ENCODE measurements around the gene CYP2W1. TPM values are rescaled to one million over a fixed set of nuclear protein-coding genes. Genes with fewer than 3 reads are reported as not detected.

The CYP2W1 gene
- total and polyA plus RNA-seq, 2 donors (not counting 3 experiments of a cell fraction or from before 2014, with no cell fraction given) = not detected

- no peak for TF ChIP-seq MYC (IDR thresholded peaks at IDR 0.05; ENCODE audit: low read depth, low read length)
- intact Hi-C loops (cut with micrococcal nuclease) (loop anchor here (1.0 kb wide), 1 partner anchor 37 kb away; no protein-coding TSS in a partner anchor), dilution Hi-C loops (cut with MboI; ENCODE audit: extremely low pct_ligation_motif_present, low sequenced_read_pairs) (no loop called here)
- ChIA-PET CTCF (interaction anchor here (0.9 kb wide), 1 partner anchor 36 kb away, joined by 5 read pairs; no protein-coding TSS in a partner anchor), POLR2A (interaction anchor here (0.7 kb wide), 1 partner anchor 11 kb away, joined by 3 read pairs; no protein-coding TSS in a partner anchor)
- H3K79me2 ChIP-seq (ENCODE audit: control insufficient read depth, insufficient read depth, low read length) = peaks cover 15% of the 10 kb centered on the region
- H2AFZ ChIP-seq (ENCODE audit: low read depth, low read length) = no peak overlapping the region
- H3K4me3 ChIP-seq (replicated peaks in 1 of 3; ENCODE audit: insufficient read depth in 1 of 3, low read depth in 1 of 3, low read length in 3 of 3) = no peak overlapping the region
- no peaks in the 10 kb centered on the region for H3K27me3 ChIP-seq (ENCODE audit: control insufficient read depth in 2 of 2, insufficient read depth in 2 of 2, low read length in 2 of 2)
- H3K9ac ChIP-seq (replicated peaks; ENCODE audit: extremely low read depth, insufficient read depth, low read length) = no peak overlapping the region
- H3K27ac ChIP-seq (ENCODE audit: insufficient read depth, low read depth, low read length) = no peak overlapping the region
- no peaks in the 10 kb centered on the region for H3K9me1 ChIP-seq (replicated peaks; ENCODE audit: control insufficient read depth, extremely low read depth, insufficient read depth, low read length)
- no peaks in the 10 kb centered on the region for H3K9me3 ChIP-seq (replicated peaks; ENCODE audit: control insufficient read depth, insufficient read depth, low read length)
- peaks cover 0 to 7% of the 10 kb centered on the region in 2 experiments for H3K36me3 ChIP-seq (ENCODE audit: control insufficient read depth in 2 of 2, extremely low read depth in 1 of 2, insufficient read depth in 2 of 2, low read length in 2 of 2)
- FAIRE-seq (no peak), DNase-seq (ENCODE audit: low read depth, low spot score) (no peak)
- H3K4me2 ChIP-seq (ENCODE audit: insufficient read depth, low read length) = no peak overlapping the region
- no peaks in the 10 kb centered on the region for H4K20me1 ChIP-seq (replicated peaks; ENCODE audit: control insufficient read depth, extremely low read depth, insufficient read depth, low read length)
- H3K4me1 ChIP-seq (ENCODE audit: control insufficient read depth, extremely low read depth, insufficient read depth, low read length) = peaks cover 8% of the 10 kb centered on the region
- BruUV-seq (replicated peaks) = no TSS peak
Observed at GRCh38 chr7:1029637-1030443, 46.9 kb downstream of the CYP2W1 start.

- TF ChIP-seq CTCF (IDR thresholded peaks at IDR 0.05; ENCODE audit: extremely low read depth in 1 of 2, insufficient read depth in 1 of 2, low read depth in 1 of 2, low read length in 2 of 2) (no peak), JUN (IDR thresholded peaks at IDR 0.05; ENCODE audit: borderline replicate concordance, insufficient read depth, insufficient read length, low read depth) (no peak), MYC (IDR thresholded peaks at IDR 0.05; ENCODE audit: low read depth, low read length) (no peak), POLR2A (IDR thresholded peaks at IDR 0.05; ENCODE audit: low read depth, low read length) (no peak), MAX (IDR thresholded peaks at IDR 0.05; ENCODE audit: insufficient read depth, insufficient read length) (no peak), FOS (IDR thresholded peaks at IDR 0.05; ENCODE audit: borderline replicate concordance, insufficient read depth, low read length) (no peak), GATA2 (IDR thresholded peaks at IDR 0.05; ENCODE audit: insufficient read depth, insufficient read length, low read depth, low read length) (no peak), POLR2AphosphoS5 (IDR thresholded peaks at IDR 0.05; ENCODE audit: insufficient read depth, low read depth, low read length) (no peak), EZH2 (IDR thresholded peaks at IDR 0.05; ENCODE audit: borderline replicate concordance, low read depth, low read length, severe bottlenecking) (no peak)
- POLR2A ChIA-PET = no interaction called here
- peaks cover 11% of the 10 kb centered on the region for H3K79me2 ChIP-seq (ENCODE audit: control insufficient read depth, insufficient read depth, low read length)
- H3K27ac ChIP-seq (ENCODE audit: insufficient read depth, low read depth, low read length) = no peak overlapping the region
- no peak overlapping the region for H2AFZ ChIP-seq (ENCODE audit: low read depth, low read length)
- peaks cover 0 to 7% of the 10 kb centered on the region in 2 experiments for H3K36me3 ChIP-seq (ENCODE audit: control insufficient read depth in 2 of 2, extremely low read depth in 1 of 2, insufficient read depth in 2 of 2, low read length in 2 of 2)
- no peaks in the 10 kb centered on the region for H4K20me1 ChIP-seq (replicated peaks; ENCODE audit: control insufficient read depth, extremely low read depth, insufficient read depth, low read length)
- H3K9me1 ChIP-seq (replicated peaks; ENCODE audit: control insufficient read depth, extremely low read depth, insufficient read depth, low read length) = no peaks in the 10 kb centered on the region
- H3K4me3 ChIP-seq (replicated peaks in 1 of 3; ENCODE audit: insufficient read depth in 1 of 3, low read depth in 1 of 3, low read length in 3 of 3) = no peak overlapping the region
- H3K4me2 ChIP-seq (ENCODE audit: insufficient read depth, low read length) = no peak overlapping the region
- CTCF ChIA-PET = no interaction called here
- FAIRE-seq (no peak), DNase-seq (ENCODE audit: low read depth, low spot score) (no peak)
- intact Hi-C loops (cut with micrococcal nuclease) (no loop called here), dilution Hi-C loops (cut with MboI; ENCODE audit: extremely low pct_ligation_motif_present, low sequenced_read_pairs) (no loop called here)
- no peak overlapping the region for H3K9ac ChIP-seq (replicated peaks; ENCODE audit: extremely low read depth, insufficient read depth, low read length)
- no peaks in the 10 kb centered on the region for H3K9me3 ChIP-seq (replicated peaks; ENCODE audit: control insufficient read depth, insufficient read depth, low read length)
- no peaks in the 10 kb centered on the region for H3K27me3 ChIP-seq (ENCODE audit: control insufficient read depth in 2 of 2, insufficient read depth in 2 of 2, low read length in 2 of 2)
- peaks cover 8% of the 10 kb centered on the region for H3K4me1 ChIP-seq (ENCODE audit: control insufficient read depth, extremely low read depth, insufficient read depth, low read length)
- no TSS peak for BruUV-seq (replicated peaks)
Observed at GRCh38 chr7:1030444-1031070, 47.6 kb downstream of the CYP2W1 start.

All from endothelial cell of umbilical vein (primary cell).